IMR-90 (cell line): ENCODE results near the gene IL2RG. TPM values are rescaled to one million over a fixed set of nuclear protein-coding genes. Genes with fewer than 3 reads are reported as not detected.

ENCODE experiments used
- ATAC-seq: fragments of 200-7000 bp; cut with Tn5 transposase; 2 replicates; pipeline ENCODE4 v1.9.1; 2020; ENCODE audit warnings: low read depth, mild to moderate bottlenecking, moderate library complexity
- BruUV-seq: library from RNA; stranded (reverse); fragments of 400-500 nt; replicated peaks from 2 replicates; lab custom pipeline; 2021; lab: Mats Ljungman, UMichigan
- CTCF ChIA-PET: fragments of 300-600 bp; formaldehyde crosslinking; extraction: SDS; loops from one replicate; lab custom pipeline; 2021; ENCODE audit warnings: antibody characterized with exemption; lab: Yijun Ruan, JAX
- POLR2A ChIA-PET: fragments of 300-600 bp; sonication (Branson Sonifier 250); formaldehyde crosslinking; loops from one replicate; lab custom pipeline; 2022; ENCODE audit warnings: antibody characterized with exemption; ENCODE audit not compliant: unreplicated experiment; lab: Charles Lee
- DNase-seq: peaks from one replicate; pipeline ENCODE4 v3.0.0; 2013
- H2AFZ ChIP-seq: replicated peaks from 2 replicates; pipeline ENCODE3; 2013; ENCODE audit warnings: low read length, mild to moderate bottlenecking; ENCODE audit not compliant: poor library complexity
- H2AK5ac ChIP-seq: 2 replicates; pipeline ENCODE4 v1.6.1; 2013; ENCODE audit warnings: low read depth, low read length, inconsistent platforms
- H2AK9ac ChIP-seq: replicated peaks from 2 replicates; pipeline ENCODE3; 2013; ENCODE audit warnings: mild to moderate bottlenecking, low read depth, low read length, moderate library complexity; ENCODE audit not compliant: poor library complexity
- H2BK120ac ChIP-seq: 2 replicates; pipeline ENCODE4 v1.6.1; 2013; ENCODE audit warnings: low read depth, low read length, inconsistent platforms
- H2BK15ac ChIP-seq: 3 replicates; pipeline ENCODE4 v1.6.1; 2013; ENCODE audit warnings: low read depth, low read length, inconsistent platforms
- H2BK20ac ChIP-seq: 2 replicates; pipeline ENCODE4 v1.6.1; 2013; ENCODE audit warnings: low read depth, mild to moderate bottlenecking, inconsistent platforms, low read length, moderate library complexity
- H2BK5ac ChIP-seq: 2 replicates; pipeline ENCODE4 v1.6.1; 2013; ENCODE audit warnings: mild to moderate bottlenecking, low read depth, low read length, inconsistent platforms; ENCODE audit not compliant: poor library complexity, severe bottlenecking
- H3K14ac ChIP-seq: replicated peaks from 2 replicates; pipeline ENCODE4 v1.6.1; 2013; ENCODE audit warnings: low read depth, low read length, inconsistent platforms
- H3K18ac ChIP-seq: 2 replicates; pipeline ENCODE4 v1.6.1; 2013; ENCODE audit warnings: low read depth, low read length, control low read depth
- H3K23ac ChIP-seq: 2 replicates; pipeline ENCODE4 v1.6.1; 2013; ENCODE audit warnings: low read depth, low read length, inconsistent platforms
- H3K27ac ChIP-seq: 2 replicates; pipeline ENCODE4 v1.5.1; 2013; ENCODE audit warnings: mild to moderate bottlenecking, control low read depth, low read length; ENCODE audit not compliant: insufficient read depth
- H3K27me3 ChIP-seq: 2 replicates; pipeline ENCODE4 v1.6.1; 2013; ENCODE audit warnings: low read length; ENCODE audit not compliant: control insufficient read depth, insufficient read depth
- H3K36me3 ChIP-seq: 2 replicates; pipeline ENCODE4 v1.6.1; 2013; ENCODE audit warnings: low read length, mixed read lengths; ENCODE audit not compliant: control insufficient read depth, insufficient read depth
- H3K4ac ChIP-seq: 2 replicates; pipeline ENCODE4 v1.6.1; 2013; ENCODE audit warnings: low read depth, low read length, inconsistent platforms
- H3K4me1 ChIP-seq: 2 replicates; pipeline ENCODE4 v1.6.1; 2013; ENCODE audit warnings: low read length, mixed read lengths; ENCODE audit not compliant: control insufficient read depth, insufficient read depth
- H3K4me2 ChIP-seq: 2 replicates; pipeline ENCODE4 v1.6.1; 2013; ENCODE audit warnings: low read depth, mild to moderate bottlenecking, control low read depth, low read length, moderate library complexity
- H3K4me3 ChIP-seq: 2 replicates; pipeline ENCODE4 v1.5.1; 2013; ENCODE audit warnings: low read depth, mild to moderate bottlenecking, control low read depth, low read length, moderate library complexity; ENCODE audit not compliant: insufficient read depth
- H3K56ac ChIP-seq: 2 replicates; pipeline ENCODE4 v1.6.1; 2013; ENCODE audit warnings: low read length, inconsistent platforms; ENCODE audit not compliant: insufficient read depth; ENCODE audit errors: extremely low read depth
- H3K79me1 ChIP-seq, 2 experiments: 2 replicates each; pipeline ENCODE4 v1.6.1; 2013; ENCODE audit warnings: low read length in 2 of 2, inconsistent platforms in 1 of 2, low read depth in 1 of 2
- H3K9ac ChIP-seq: 2 replicates; pipeline ENCODE4 v1.6.1; 2013; ENCODE audit warnings: low read depth, low read length, control low read depth
- H3K9me1 ChIP-seq: 2 replicates; pipeline ENCODE4 v1.6.1; 2013; ENCODE audit warnings: low read length, inconsistent platforms; ENCODE audit not compliant: insufficient read depth
- H3K9me3 ChIP-seq: 2 replicates; pipeline ENCODE4 v1.6.1; 2013; ENCODE audit warnings: low read length; ENCODE audit not compliant: control insufficient read depth, insufficient read depth
- H4K20me1 ChIP-seq: 2 replicates; pipeline ENCODE4 v1.6.1; 2013; ENCODE audit warnings: low read length, inconsistent platforms; ENCODE audit not compliant: insufficient read depth
- H4K5ac ChIP-seq: 2 replicates; pipeline ENCODE4 v1.6.1; 2013; ENCODE audit warnings: mild to moderate bottlenecking, low read depth, low read length, control low read depth
- H4K8ac ChIP-seq, 2 experiments: 2 replicates each; pipeline ENCODE4 v1.6.1; 2013; ENCODE audit warnings: low read depth in 2 of 2, low read length in 2 of 2, control low read depth in 1 of 2, inconsistent platforms in 1 of 2
- H4K91ac ChIP-seq: 2 replicates; pipeline ENCODE4 v1.6.1; 2013; ENCODE audit warnings: low read depth, low read length, inconsistent platforms; ENCODE audit not compliant: insufficient read depth
- BHLHE40 ChIP-seq: fragments of 150-350 bp; IDR thresholded peaks from 2 replicates; pipeline ENCODE4 v1.6.1; 2016; ENCODE audit warnings: mild to moderate bottlenecking, low read depth, low read length
- WGBS, 2 experiments: methylation state at CpG; one replicate each; pipeline versions ENCODE4 v1.1.5 to v1.1.7; 2013; ENCODE audit warnings: missing lambda C conversion rate in 2 of 2; ENCODE audit not compliant: insufficient read length in 1 of 2; ENCODE audit errors: extremely low coverage in 2 of 2; 5-methylcytosine and 5-hydroxymethylcytosine counted together
- dilution Hi-C: fragments of 300-500 bp; cut with HindIII; formaldehyde crosslinking; loops from one replicate; pipeline ENCODE4 v1.14.3; 2018; ENCODE audit warnings: low sequenced_read_pairs; ENCODE audit not compliant: unreplicated experiment
- in situ Hi-C: fragments of 300-500 bp; cut with MboI; formaldehyde crosslinking; loops from 3 replicates; pipeline ENCODE4 v1.14.3; 2019; ENCODE audit warnings: low sequenced_read_pairs, inconsistent platforms, mixed read lengths
- intact Hi-C: fragments of 100-400 bp; cut with micrococcal nuclease; formaldehyde crosslinking; loops from 2 replicates; pipeline ENCODE4 v1.10.0; 2022
- polyA plus RNA-seq, 3 experiments: library from polyadenylated mRNA; depleted of rRNA; stranded (reverse); fragments of >200 nt; gene quantifications; 2 replicates each; pipeline ENCODE4 v1.2.3, GENCODE V29; 2012; ENCODE audit warnings: low replicate concordance in 1 of 3
- total RNA-seq: library from RNA; depleted of rRNA; stranded (reverse); fragments of >200 nt; gene quantifications from 2 replicates; pipeline ENCODE4 v1.2.3, GENCODE V29; 2012
- TF ChIP-seq, protein P1 (sequence below): fragments of 150-350 bp; IDR thresholded peaks from 2 replicates; pipeline ENCODE4 v1.6.1; 2016; ENCODE audit warnings: low read depth, mild to moderate bottlenecking, low read length, moderate library complexity, borderline replicate concordance
- TF ChIP-seq, protein P2 (sequence below): fragments of 150-350 bp; IDR thresholded peaks from 2 replicates; pipeline ENCODE4 v1.6.1; 2017; ENCODE audit warnings: mild to moderate bottlenecking, antibody characterized with exemption, low read length, low read depth

IL2RG gene
- total and polyA plus RNA-seq, 2 of the 4 experiments (the other 2 are of a cell fraction) = not detected

DNA sequence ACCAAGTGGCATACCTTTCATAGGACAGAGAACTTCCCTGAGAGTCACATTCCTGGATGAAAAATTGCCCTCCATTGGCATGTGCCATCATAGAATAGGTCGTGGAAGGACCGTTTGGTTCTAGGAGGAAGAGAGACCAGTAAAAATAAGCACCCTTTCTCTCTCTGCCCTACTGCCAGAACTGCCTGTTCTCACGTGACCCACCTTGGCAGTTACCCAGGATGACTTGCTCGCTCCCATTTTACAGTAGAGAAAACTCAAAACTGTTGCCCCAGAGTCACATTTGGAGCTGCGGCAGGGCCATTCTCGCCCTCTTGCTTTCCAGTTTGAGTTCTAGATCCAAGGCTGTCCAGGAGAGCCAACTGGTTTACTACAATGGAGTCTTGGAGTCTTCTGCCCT lies 32.1 kb upstream of the IL2RG start:
- Histone ChIP-seq H4K20me1 (no peaks in the 10 kb centered on the region), H2BK15ac (no peak overlapping the region), H4K5ac (no peak overlapping the region), H3K9me3 (no peaks in the 10 kb centered on the region), H2AFZ (no peak overlapping the region), H3K79me1 (no peaks in the 10 kb centered on the region), H2BK20ac (no peak overlapping the region), H4K8ac (no peak overlapping the region), H2AK5ac (no peak overlapping the region), H3K27me3 (peaks cover 2% of the 10 kb centered on the region; the same call in 1 of the 2 replicates), H3K18ac (no peak overlapping the region), H3K23ac (no peak overlapping the region), H3K36me3 (peaks cover 14% of the 10 kb centered on the region), H2AK9ac (no peak overlapping the region), H3K4me3 (no peak overlapping the region), H3K9me1 (peaks cover 3% of the 10 kb centered on the region; the same call in 1 of the 2 replicates), H3K4ac (no peak overlapping the region), H3K4me1 (peaks cover 2% of the 10 kb centered on the region; the same call in 1 of the 2 replicates), H2BK120ac (no peak overlapping the region), H3K27ac (no peak overlapping the region), H4K91ac (no peak overlapping the region), H2BK5ac (no peak overlapping the region), H3K9ac (no peak overlapping the region), H3K56ac (no peak overlapping the region), H3K4me2 (no peak overlapping the region), H3K14ac (no peak overlapping the region)
- TSS peak; percentile 46 for BruUV-seq
- ChIA-PET POLR2A (no interaction called here), CTCF (no interaction called here)
- in situ Hi-C loops (no loop called here), intact Hi-C loops (no loop called here), dilution Hi-C loops (no loop called here)
- TF ChIP-seq, protein P1, sequence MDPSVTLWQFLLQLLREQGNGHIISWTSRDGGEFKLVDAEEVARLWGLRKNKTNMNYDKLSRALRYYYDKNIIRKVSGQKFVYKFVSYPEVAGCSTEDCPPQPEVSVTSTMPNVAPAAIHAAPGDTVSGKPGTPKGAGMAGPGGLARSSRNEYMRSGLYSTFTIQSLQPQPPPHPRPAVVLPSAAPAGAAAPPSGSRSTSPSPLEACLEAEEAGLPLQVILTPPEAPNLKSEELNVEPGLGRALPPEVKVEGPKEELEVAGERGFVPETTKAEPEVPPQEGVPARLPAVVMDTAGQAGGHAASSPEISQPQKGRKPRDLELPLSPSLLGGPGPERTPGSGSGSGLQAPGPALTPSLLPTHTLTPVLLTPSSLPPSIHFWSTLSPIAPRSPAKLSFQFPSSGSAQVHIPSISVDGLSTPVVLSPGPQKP = no peak
- TF ChIP-seq BHLHE40 = peak; percentile 32; the same call in 1 of the 2 replicates
- TF ChIP-seq, protein P2, sequence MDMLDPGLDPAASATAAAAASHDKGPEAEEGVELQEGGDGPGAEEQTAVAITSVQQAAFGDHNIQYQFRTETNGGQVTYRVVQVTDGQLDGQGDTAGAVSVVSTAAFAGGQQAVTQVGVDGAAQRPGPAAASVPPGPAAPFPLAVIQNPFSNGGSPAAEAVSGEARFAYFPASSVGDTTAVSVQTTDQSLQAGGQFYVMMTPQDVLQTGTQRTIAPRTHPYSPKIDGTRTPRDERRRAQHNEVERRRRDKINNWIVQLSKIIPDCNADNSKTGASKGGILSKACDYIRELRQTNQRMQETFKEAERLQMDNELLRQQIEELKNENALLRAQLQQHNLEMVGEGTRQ = peak; percentile 48; the same call in 1 of the 2 replicates
- WGBS, 2 experiments = 40% methylated on average over 1 of the region's 6 CpGs; no CpG with 5 or more reads in 1 of the 2 experiments
- DNase-seq (peak; percentile 41), ATAC-seq (no peak)
